Panc1 (cell line): Measurements from ENCODE around the gene PGS1. TPM values are rescaled to one million over a fixed set of nuclear protein-coding genes. Genes with fewer than 3 reads are reported as not detected.
A peak's percentile ranks its signal among the peaks of the same experiment; 100 is the strongest.

Experiments used
- ATAC-seq: fragments of 200-7000 bp; cut with Tn5 transposase; 2 replicates; pipeline ENCODE4 v1.9.1; 2020; ENCODE audit warnings: mild to moderate bottlenecking, moderate library complexity
- BruUV-seq: library from RNA; stranded (reverse); fragments of 400-500 nt; replicated peaks from 2 replicates; lab custom pipeline; 2021; lab: Mats Ljungman, UMichigan
- CTCF ChIA-PET: fragments of 300-600 bp; sonication (Branson Sonifier 250); formaldehyde crosslinking; loops from one replicate; lab custom pipeline; 2022; ENCODE audit warnings: antibody characterized with exemption; lab: Charles Lee
- POLR2A ChIA-PET: fragments of 300-600 bp; sonication (Branson Sonifier 250); formaldehyde crosslinking; loops from one replicate; lab custom pipeline; 2022; ENCODE audit warnings: antibody characterized with exemption; lab: Charles Lee
- DNase-seq: peaks from one replicate; pipeline ENCODE4 v3.0.0-alpha.2; 2010; ENCODE audit warnings: low read depth, low spot score
- H3K27ac ChIP-seq: 2 replicates; pipeline ENCODE4 v1.5.1; 2011; ENCODE audit warnings: mild to moderate bottlenecking, low read length, inconsistent platforms
- H3K27me3 ChIP-seq: fragments of 200-500 bp; sonication (Bioruptor generic); 2 replicates; pipeline ENCODE4 v1.6.0; 2014; ENCODE audit warnings: low read length, inconsistent platforms; ENCODE audit not compliant: control insufficient read depth, insufficient read depth
- H3K36me3 ChIP-seq: fragments of 200-500 bp; sonication (Bioruptor generic); 2 replicates; pipeline ENCODE4 v1.5.1; 2014; ENCODE audit warnings: inconsistent platforms, mild to moderate bottlenecking, low read length, moderate library complexity; ENCODE audit not compliant: control insufficient read depth, insufficient read depth
- H3K4me1 ChIP-seq: 2 replicates; pipeline ENCODE4 v1.5.1; 2011; ENCODE audit warnings: inconsistent platforms, mild to moderate bottlenecking, low read length, moderate library complexity; ENCODE audit not compliant: control insufficient read depth, insufficient read depth
- H3K4me3 ChIP-seq, 2 experiments: 2 replicates each; pipeline ENCODE4 v1.5.1; 2011 to 2012; ENCODE audit warnings: low read depth in 2 of 2, low read length in 2 of 2, mild to moderate bottlenecking in 2 of 2, inconsistent platforms in 1 of 2, moderate library complexity in 1 of 2
- H3K9me3 ChIP-seq: fragments of 200-500 bp; sonication (Bioruptor generic); 2 replicates; pipeline ENCODE4 v1.5.1; 2014; ENCODE audit warnings: low read depth, mild to moderate bottlenecking, inconsistent platforms, low read length, moderate library complexity; ENCODE audit not compliant: control insufficient read depth, insufficient read depth
- POLR2AphosphoS5 ChIP-seq: IDR thresholded peaks from 2 replicates; pipeline ENCODE4 v1.6.1; 2012; ENCODE audit warnings: mild to moderate bottlenecking, low read depth, low read length, moderate library complexity
- REST ChIP-seq, 2 experiments: IDR thresholded peaks; 2 replicates each; pipeline ENCODE4 v1.6.1; 2011 to 2012; ENCODE audit warnings: low read depth in 2 of 2, control low read depth in 1 of 2, low read length in 1 of 2, mild to moderate bottlenecking in 1 of 2, moderate library complexity in 1 of 2; ENCODE audit not compliant: insufficient read depth in 1 of 2
- SIN3A ChIP-seq: IDR thresholded peaks from 2 replicates; pipeline ENCODE4 v1.6.1; 2012; ENCODE audit warnings: low read depth, mild to moderate bottlenecking, low read length, moderate library complexity, borderline replicate concordance; ENCODE audit not compliant: insufficient read depth
- TCF7L2 ChIP-seq: IDR thresholded peaks from 2 replicates; pipeline ENCODE4 v1.6.1; 2011; ENCODE audit warnings: mild to moderate bottlenecking, low read depth, low read length, inconsistent platforms
- in situ Hi-C: cut with HindIII; loops from 2 replicates; pipeline ENCODE4 v1.10.0; 2016; ENCODE audit warnings: low sequenced_read_pairs, low pct_unique_long_range_greater_than_20kb
- intact Hi-C: fragments of 100-400 bp; cut with micrococcal nuclease; formaldehyde crosslinking; loops from one replicate; pipeline ENCODE4 v1.10.0; 2022; ENCODE audit not compliant: unreplicated experiment
- total RNA-seq: library from RNA; stranded (reverse); gene quantifications from one replicate; pipeline ENCODE4 v1.2.1, GENCODE V29; 2021; ENCODE audit not compliant: unreplicated experiment
- TF ChIP-seq, protein P1 (sequence below): fragments of 450-650 bp; IDR thresholded peaks from 2 replicates; pipeline ENCODE4 v1.5.1; 2017; ENCODE audit warnings: mild to moderate bottlenecking

Gene PGS1
- total RNA-seq, 1 experiment from 2014 or later, result 47.5 TPM

DNA sequence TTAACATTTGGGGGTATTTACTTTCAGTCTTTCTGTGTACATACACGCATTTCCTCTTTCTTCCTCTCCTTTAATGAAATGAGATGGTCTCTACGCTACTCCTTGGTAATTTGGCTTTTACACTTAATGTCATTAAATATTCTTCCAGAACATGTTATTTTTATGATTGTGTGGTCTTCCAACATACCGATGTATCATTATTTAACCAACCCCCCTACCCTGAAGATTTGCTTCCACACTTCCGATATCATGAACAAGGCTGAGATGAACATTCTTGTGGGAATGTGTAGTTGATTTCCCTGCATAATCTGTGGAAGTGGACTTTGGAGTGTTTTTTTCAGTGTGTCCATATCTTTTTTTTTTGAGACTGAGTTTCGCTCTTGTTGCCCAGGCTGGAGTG is 2.3 kb upstream of the PGS1 start:
- Histone ChIP-seq H3K27ac (no peak overlapping the region; the same call in 1 of the 2 replicates), H3K36me3 (peaks cover 3% of the 10 kb centered on the region; the same call in 1 of the 2 replicates), H3K4me3 (no peak overlapping the region), H3K9me3 (no peaks in the 10 kb centered on the region), H3K4me1 (peaks cover 33% of the 10 kb centered on the region), H3K27me3 (no peaks in the 10 kb centered on the region)
- intact Hi-C loops (no loop called here), in situ Hi-C loops (no loop called here)
- DNase-seq (no peak), ATAC-seq (no peak)
- no TSS peak for BruUV-seq
- ChIA-PET CTCF (interaction anchor here (1.4 kb wide), 1 partner anchor 46 kb away, joined by 4 read pairs; no protein-coding TSS in a partner anchor), POLR2A (no interaction called here)
- TF ChIP-seq TCF7L2 (no peak), POLR2AphosphoS5 (no peak), REST (IDR thresholded peaks at IDR 0.05; ENCODE audit: insufficient read depth in 1 of 2, low read depth in 2 of 2, low read length in 1 of 2) (no peak), SIN3A (no peak)
- TF ChIP-seq, protein P1, sequence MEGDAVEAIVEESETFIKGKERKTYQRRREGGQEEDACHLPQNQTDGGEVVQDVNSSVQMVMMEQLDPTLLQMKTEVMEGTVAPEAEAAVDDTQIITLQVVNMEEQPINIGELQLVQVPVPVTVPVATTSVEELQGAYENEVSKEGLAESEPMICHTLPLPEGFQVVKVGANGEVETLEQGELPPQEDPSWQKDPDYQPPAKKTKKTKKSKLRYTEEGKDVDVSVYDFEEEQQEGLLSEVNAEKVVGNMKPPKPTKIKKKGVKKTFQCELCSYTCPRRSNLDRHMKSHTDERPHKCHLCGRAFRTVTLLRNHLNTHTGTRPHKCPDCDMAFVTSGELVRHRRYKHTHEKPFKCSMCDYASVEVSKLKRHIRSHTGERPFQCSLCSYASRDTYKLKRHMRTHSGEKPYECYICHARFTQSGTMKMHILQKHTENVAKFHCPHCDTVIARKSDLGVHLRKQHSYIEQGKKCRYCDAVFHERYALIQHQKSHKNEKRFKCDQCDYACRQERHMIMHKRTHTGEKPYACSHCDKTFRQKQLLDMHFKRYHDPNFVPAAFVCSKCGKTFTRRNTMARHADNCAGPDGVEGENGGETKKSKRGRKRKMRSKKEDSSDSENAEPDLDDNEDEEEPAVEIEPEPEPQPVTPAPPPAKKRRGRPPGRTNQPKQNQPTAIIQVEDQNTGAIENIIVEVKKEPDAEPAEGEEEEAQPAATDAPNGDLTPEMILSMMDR, result no peak

GRCh38 chr17:78377858-78378224 is 608 bp upstream of the PGS1 start:
- BruUV-seq, result no TSS peak
- ATAC-seq (peak; percentile 57), DNase-seq (no peak)
- peaks cover 43% of the 10 kb centered on the region for H3K4me1 ChIP-seq
- intact Hi-C loops, result no loop called here
- H3K9me3 ChIP-seq, result no peaks in the 10 kb centered on the region
- H3K36me3 ChIP-seq, result peaks cover 3% of the 10 kb centered on the region; the same call in 1 of the 2 replicates
- H3K27me3 ChIP-seq, result no peaks in the 10 kb centered on the region
- H3K4me3 ChIP-seq, result peak overlapping the region; percentile 74 to 89
- H3K27ac ChIP-seq, result peak overlapping the region; percentile 82
- POLR2A ChIA-PET, result interaction anchor here (0.6 to 1.0 kb wide), 3 partner anchors 8 to 454 kb away, joined by 3 to 11 read pairs (median 10); no protein-coding TSS in a partner anchor
- in situ Hi-C loops, result no loop called here
- CTCF ChIA-PET, result interaction anchor here (0.6 to 0.7 kb wide), 2 partner anchors 14 to 1126 kb away, joined by 3 to 16 read pairs; no protein-coding TSS in a partner anchor
- TF ChIP-seq POLR2AphosphoS5, result no peak
- no peak for TF ChIP-seq SIN3A
- no peak for TF ChIP-seq TCF7L2
- TF ChIP-seq, protein P1, result no peak
- TF ChIP-seq REST (IDR thresholded peaks at IDR 0.05; ENCODE audit: insufficient read depth in 1 of 2, low read depth in 2 of 2, low read length in 1 of 2), result no peak
